ENCODE measurements around the gene CACNA1S.

The CACNA1S gene

DNA sequence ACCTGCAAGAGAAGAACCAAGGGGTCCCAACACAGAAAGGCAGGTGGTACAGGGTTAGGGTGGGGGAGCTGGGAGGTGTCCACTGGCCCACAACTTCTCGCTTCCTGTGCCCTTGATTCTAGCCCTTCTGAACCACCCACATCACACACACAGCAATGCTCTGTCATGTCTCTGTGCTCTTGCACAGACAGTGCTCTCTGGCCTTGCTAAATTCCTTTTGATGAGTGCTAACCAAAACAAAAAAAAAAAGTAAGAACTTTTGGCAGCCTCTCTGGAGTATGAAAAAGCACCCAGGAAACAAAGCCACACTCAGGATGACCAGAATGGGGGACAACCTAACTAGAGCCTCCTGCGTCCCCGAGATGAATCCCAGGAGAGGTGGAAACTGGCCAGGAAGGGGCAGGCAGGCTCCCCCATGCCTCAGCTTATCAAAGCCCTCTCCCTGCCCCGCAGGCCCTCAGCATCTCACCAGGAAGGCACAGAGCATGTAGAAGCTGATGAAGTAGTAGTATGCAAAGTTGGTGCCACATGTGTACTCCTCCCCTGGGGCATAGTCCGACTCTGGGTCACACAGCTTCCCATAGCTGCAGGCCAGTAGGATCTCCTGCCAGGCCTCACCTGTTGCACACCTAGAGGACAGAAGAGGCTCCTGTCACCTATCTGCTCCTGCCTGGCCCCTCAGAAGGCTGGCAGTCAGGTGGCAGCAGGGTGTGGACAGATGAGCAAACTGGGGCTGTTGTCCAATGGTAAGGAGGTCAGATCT is 61.5 kb downstream of the CACNA1S start:
- Histone ChIP-seq H3K9me3 (no peaks in the 10 kb centered on the region), H3K27me3 (no peaks in the 10 kb centered on the region; the same call in 1 of the 2 replicates), H3K4me3 (ENCODE audit: low read depth, low read length) (no peak overlapping the region), H3K36me3 (no peaks in the 10 kb centered on the region), H3K4me1 (no peaks in the 10 kb centered on the region)
- DNase-seq, result no peak
- TF ChIP-seq, protein P1, sequence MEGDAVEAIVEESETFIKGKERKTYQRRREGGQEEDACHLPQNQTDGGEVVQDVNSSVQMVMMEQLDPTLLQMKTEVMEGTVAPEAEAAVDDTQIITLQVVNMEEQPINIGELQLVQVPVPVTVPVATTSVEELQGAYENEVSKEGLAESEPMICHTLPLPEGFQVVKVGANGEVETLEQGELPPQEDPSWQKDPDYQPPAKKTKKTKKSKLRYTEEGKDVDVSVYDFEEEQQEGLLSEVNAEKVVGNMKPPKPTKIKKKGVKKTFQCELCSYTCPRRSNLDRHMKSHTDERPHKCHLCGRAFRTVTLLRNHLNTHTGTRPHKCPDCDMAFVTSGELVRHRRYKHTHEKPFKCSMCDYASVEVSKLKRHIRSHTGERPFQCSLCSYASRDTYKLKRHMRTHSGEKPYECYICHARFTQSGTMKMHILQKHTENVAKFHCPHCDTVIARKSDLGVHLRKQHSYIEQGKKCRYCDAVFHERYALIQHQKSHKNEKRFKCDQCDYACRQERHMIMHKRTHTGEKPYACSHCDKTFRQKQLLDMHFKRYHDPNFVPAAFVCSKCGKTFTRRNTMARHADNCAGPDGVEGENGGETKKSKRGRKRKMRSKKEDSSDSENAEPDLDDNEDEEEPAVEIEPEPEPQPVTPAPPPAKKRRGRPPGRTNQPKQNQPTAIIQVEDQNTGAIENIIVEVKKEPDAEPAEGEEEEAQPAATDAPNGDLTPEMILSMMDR (IDR thresholded peaks at IDR 0.05; ENCODE audit: low read depth, low read length), result no peak

DNA sequence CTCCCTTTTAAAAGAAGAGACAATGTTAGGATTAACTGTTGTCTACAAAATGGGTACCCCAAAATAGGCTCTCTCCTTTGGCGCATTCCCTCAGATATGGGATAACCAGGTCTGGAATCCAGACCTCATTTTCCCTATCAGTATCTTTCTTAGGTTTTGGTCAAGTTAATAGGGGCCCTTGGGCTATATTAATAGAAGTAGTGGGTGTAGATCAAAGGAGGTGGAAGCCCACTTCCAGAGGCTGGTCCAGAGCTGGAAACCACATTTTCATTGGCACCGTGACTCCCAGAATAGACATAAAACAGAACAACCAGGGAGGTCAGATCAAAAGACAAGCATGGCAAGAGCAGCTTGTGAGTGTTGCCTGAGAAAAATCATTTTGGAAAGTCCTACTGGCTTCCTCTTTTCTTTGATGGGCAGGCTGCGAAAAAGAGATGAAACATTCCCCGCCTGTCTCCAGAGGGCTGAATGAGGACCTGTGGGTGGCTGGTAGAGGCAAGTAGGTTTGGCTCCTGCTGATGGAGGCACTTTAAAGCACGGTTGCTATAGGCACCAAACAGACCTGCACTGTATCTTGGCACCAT is 62.9 kb downstream of the CACNA1S start:
- TF ChIP-seq, protein P1 (IDR thresholded peaks at IDR 0.05; ENCODE audit: low read depth, low read length), result no peak
- H3K4me1 ChIP-seq, result no peaks in the 10 kb centered on the region
- DNase-seq, result no peak
- H3K36me3 ChIP-seq, result no peaks in the 10 kb centered on the region
- H3K4me3 ChIP-seq (ENCODE audit: low read depth, low read length), result no peak overlapping the region
- no peaks in the 10 kb centered on the region for H3K9me3 ChIP-seq
- H3K27me3 ChIP-seq, result no peaks in the 10 kb centered on the region; the same call in 1 of the 2 replicates

DNA sequence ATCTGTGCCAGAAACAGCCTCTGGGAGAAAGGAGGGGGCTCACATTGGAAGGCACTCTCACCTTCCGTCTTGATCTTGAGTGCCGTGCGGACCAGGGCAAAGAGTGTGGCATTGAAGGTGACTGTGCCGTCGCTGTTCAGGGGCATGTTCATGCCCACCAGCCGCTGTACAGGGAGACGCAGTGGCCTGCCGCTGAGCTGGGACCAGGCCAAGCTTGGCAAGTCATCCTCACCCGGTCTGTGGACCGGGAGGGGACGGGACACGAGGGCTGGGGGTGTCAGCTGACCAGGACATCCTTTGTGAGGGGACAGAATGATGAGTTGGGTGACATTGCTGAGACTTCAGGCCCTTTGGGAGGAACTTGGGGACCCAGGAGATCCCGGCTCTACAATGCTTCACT is 63.7 kb downstream of the CACNA1S start:
- no peaks in the 10 kb centered on the region for H3K4me1 ChIP-seq
- H3K36me3 ChIP-seq, result no peaks in the 10 kb centered on the region
- H3K4me3 ChIP-seq (ENCODE audit: low read depth, low read length), result no peak overlapping the region
- no peak for DNase-seq
- no peaks in the 10 kb centered on the region for H3K9me3 ChIP-seq
- no peaks in the 10 kb centered on the region; the same call in 1 of the 2 replicates for H3K27me3 ChIP-seq
- TF ChIP-seq, protein P1 (IDR thresholded peaks at IDR 0.05; ENCODE audit: low read depth, low read length), result no peak

DNA sequence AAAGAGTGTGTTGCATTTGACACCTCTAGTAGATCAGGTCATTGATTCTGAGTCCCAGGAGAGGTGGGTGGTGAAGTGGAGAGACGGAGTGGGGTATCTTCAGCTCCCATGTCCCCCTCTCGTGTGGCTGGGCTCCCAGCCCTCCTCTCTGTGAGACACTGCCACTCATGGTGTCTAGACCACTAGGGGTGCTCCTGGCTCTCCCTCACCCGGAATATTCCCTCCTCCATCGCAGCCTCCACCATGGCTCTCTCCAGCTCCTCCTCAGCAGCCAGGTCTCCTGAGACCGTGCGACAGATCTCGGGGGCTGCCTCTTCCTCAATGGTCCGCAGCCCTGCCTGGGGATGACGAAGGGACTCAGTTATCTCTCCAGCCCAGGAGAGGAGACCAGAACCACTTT is 68.1 kb downstream of the CACNA1S start:
- Histone ChIP-seq H3K4me1 (no peaks in the 10 kb centered on the region), H3K9me3 (no peaks in the 10 kb centered on the region), H3K36me3 (no peaks in the 10 kb centered on the region), H3K27me3 (no peaks in the 10 kb centered on the region; the same call in 1 of the 2 replicates), H3K4me3 (ENCODE audit: low read depth, low read length) (no peak overlapping the region)
- TF ChIP-seq, protein P1 (IDR thresholded peaks at IDR 0.05; ENCODE audit: low read depth, low read length), result 0 out of 2 replicates have a peak, but pooled peaks have one; percentile 3
- DNase-seq, result no peak

DNA sequence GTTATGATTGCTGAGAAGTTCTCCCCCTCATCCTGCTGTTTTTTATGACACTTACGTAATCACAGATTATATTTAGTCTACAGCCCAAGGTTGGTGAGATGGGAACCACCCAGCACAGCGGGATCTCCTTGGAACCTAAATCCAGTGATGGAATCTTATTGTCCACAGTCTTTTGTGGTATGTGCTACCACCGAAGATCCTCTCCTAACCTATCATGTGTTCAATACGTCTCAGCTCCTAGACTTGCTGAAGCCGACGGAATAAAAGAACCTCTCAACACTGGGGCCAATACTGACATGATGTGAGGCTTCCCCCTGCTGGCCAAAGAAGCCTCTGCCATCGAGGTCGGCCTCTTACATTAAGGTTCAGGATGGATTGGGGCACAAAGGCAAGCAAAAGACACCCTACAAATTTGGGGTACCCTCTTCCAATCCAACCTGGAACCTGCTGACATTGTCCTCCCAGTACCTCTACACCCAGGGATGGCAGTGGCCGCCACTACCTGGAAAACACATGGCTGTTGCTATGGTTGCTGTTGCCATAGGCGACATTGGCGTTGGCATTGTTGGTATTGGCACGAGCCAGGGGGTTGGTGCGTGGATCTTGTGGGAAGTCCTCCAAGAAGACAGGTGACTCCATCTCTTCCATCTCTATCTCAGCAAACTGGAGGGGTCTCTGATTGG is 69.3 kb downstream of the CACNA1S start:
- Histone ChIP-seq H3K27me3 (no peaks in the 10 kb centered on the region; the same call in 1 of the 2 replicates), H3K36me3 (no peaks in the 10 kb centered on the region), H3K4me3 (ENCODE audit: low read depth, low read length) (no peak overlapping the region), H3K4me1 (no peaks in the 10 kb centered on the region), H3K9me3 (no peaks in the 10 kb centered on the region)
- DNase-seq, result peak; percentile 63
- TF ChIP-seq, protein P1 (IDR thresholded peaks at IDR 0.05; ENCODE audit: low read depth, low read length), result peak; percentile 94

All from BE2C (cell line).